M059J (cell line): ENCODE data around the gene SCYGR7. TPM values are rescaled to one million over a fixed set of nuclear protein-coding genes. Genes with fewer than 3 reads are reported as not detected.
"Not testable (repeated sequence)": the region's sequence is repeated elsewhere in the genome, so short reads cannot be mapped to it uniquely, and the experiment has no call there.

Source experiments
- DNase-seq: peaks from one replicate; pipeline ENCODE4 v3.0.0-alpha.2; 2012; ENCODE audit warnings: low read depth
- total RNA-seq: library from RNA; depleted of rRNA; stranded (reverse); fragments of >200 nt; shearing (Covaris generic); gene quantifications from 2 replicates; pipeline ENCODE4 v1.2.3, GENCODE V29; 2014; rRNA removed

The SCYGR7 gene
- not detected in 2 replicates for total RNA-seq

GRCh38 chr2:227728035-227728434, at the start of gene SCYGR7:
TSS of gene SCYGR7 (plus strand) at chr2:227728335. CDS start at chr2:227728335, 0 bp downstream.
- no peak for DNase-seq

DNA sequence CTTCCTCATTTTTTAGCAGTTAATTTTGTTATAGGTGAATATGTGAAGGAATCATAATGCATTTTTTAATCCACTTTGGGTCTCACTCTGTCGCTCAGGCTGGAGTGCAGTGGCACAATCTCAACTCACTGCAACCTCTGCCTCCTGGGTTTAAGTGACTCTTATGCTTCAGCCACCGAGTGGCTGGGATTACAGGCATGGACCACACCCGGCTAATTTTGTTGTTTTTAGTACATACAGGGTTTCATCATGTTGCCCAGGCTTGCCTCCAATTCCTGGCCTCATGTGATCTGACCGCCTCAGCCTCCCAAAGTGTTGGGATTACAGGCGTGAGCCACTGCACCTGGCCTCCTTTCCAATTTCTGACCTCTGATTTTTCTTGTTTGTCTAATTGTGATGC, 43.9 kb upstream of the SCYGR7 start:
- no peak for DNase-seq

GRCh38 chr2:227687189-227687588, 40.9 kb upstream of the SCYGR7 start:
- no peak for DNase-seq

DNA sequence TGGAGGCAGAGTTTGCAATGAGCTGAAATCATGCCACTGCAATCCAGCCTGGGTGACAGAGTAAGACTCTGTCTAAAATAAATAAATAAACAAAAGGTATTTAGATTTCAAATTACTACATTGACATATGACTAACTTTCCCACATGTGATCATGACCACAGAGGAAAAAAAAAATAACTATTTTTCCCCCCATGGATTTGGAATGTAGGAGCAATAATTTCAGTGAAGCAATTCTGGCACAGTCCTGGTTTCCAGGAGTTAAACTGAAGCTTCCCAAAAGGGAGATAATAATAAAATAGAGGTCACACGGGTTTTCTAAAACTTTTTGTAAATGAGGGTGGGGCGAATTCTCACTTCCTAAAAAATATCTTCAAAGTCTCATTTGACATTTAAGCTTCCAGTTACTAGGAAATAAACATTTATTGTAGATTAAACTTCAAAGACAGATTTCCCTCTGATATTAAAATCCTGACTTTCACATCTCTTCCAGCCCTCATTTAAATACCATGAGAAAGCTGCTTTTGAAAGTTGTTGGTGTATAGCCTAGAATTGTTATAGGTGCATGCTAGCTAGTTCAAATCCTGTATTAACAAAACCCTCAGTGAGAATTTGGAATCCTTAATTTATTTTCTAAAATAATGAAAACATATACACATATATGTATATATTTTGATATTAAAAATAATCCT, 31.0 kb upstream of the SCYGR7 start:
- DNase-seq, result no peak

GRCh38 chr2:227701556-227701955, 26.6 kb upstream of the SCYGR7 start:
- no peak for DNase-seq

- DNase-seq, result peak; percentile 75
These were observed 24.8 kb upstream of the SCYGR7 start for GRCh38 chr2:227703280-227703732.

GRCh38 chr2:227703961-227704360, 24.2 kb upstream of the SCYGR7 start:
- peak; percentile 73 for DNase-seq

DNA sequence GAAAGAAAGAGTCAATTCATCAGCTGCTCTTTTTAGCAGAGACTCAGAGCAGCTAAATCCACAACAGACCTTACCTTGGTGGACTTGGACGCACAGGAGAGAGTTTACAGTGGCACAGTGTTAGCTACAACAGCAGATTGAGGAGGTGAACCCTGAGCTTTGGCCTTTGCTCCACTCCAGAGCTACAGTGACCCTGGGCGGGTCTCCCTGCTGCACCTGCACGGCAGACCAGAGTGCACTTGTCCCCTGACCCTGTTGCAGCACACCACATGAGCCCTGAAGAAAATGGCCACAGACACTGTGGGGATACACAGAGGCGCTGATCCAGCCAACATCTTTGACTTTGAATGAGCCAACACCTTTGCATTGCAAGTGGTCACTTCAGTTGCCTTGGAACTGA, 21.3 kb upstream of the SCYGR7 start:
- no peak for DNase-seq

DNA sequence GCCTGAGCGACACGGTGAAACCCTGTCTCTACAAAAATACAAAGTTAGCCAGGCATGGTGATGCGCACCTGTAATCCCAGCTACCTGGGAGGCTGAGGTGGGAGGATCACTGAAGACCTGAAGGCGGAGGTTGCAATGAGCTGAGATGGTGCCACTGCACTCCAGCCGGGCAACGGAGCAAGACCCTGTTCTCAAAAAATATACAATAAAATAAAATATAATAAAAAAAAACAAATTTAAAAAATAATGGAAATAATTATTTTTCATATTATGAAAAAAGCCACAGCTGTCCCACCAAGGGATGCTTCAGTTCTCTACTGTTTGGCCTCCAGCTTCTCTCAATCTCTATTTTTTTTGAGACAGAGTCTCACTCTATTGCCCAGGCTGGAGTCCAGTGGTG, 20.7 kb upstream of the SCYGR7 start:
- DNase-seq, result no peak

GRCh38 chr2:227710986-227711385, 17.1 kb upstream of the SCYGR7 start:
- DNase-seq, result no peak

- DNase-seq, result no peak
These were observed 14.8 kb upstream of the SCYGR7 start for GRCh38 chr2:227713291-227713690.

GRCh38 chr2:227716501-227716900, 11.6 kb upstream of the SCYGR7 start:
- DNase-seq, result no peak

DNA sequence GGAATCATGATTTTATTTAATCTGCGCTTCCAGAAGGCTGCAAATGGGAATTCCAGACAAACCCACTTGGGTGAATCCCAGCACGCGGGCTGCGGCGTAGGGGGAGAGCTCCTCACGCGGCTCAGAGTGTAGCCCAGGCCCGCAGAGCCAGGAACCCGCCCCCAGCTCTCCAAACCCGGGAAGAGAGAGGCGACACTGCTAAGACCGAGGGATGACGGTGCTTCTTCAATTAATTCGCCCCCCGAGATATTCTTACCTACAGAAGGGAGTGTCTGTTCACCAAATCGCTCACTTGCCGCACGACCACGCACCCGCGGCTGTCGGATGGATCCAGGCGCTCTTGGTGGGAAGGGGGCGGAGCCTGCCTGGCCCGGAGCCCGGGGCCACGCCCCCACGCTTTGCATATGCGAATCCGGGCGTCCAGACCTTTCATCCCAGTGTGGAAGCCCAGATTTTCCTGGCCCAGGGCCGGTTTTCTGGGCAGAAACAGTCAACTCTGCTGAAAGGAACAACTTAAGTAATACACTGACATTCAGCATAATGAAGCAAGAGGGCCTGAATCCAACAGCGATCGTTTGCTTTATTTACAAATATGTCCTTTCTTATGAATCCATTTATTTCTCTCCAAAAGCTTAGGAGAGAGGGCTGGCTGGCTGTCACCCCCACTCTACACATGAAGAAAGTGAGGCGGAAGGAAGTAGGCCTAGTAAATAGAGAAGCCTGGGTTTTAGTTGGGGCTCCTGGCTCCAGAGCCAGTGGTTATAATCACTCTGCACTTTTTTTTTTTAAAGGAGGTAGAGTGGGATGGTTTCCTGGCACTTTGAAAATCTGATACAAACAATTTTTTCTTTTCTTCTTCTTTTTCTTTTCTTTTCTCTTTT, 10.2 kb upstream of the SCYGR7 start, which contains the start of gene SLC19A3:
Gene SLC19A3, minus strand, starts transcription at position 342 of the 881 bp plus-strand sequence. CDS start 15,710 bp downstream, outside the sequence.
- DNase-seq, result peak; percentile 66

- no peak for DNase-seq
These were observed 8.5 kb upstream of the SCYGR7 start for GRCh38 chr2:227719641-227720040.

- DNase-seq, result no peak
These were observed 7.5 kb upstream of the SCYGR7 start for GRCh38 chr2:227720680-227721079.

DNA sequence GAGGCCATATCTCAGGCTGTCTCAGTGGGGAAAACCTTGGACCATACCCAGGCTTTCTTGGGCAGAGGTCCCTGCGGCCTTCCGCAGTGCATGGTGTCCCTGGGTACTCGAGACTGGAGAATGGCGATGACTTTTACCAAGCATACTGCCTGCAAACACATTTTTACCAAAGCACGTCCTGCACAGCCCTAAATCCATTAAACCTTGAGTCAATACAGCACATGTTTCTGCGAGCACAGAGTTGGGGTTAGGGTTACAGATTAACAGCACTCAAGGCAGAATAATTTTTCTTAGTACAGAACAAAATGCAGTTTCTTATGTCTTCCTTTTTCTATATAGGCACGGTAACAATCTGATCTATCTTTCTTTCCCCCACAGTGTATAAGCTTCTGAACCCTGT, 5.3 kb upstream of the SCYGR7 start:
- DNase-seq, result not testable (repeated sequence)

GRCh38 chr2:227724394-227725039, 3.6 kb upstream of the SCYGR7 start, which contains the start of gene SCYGR6:
TSS of gene SCYGR6 (minus strand) at chr2:227724757. CDS start at chr2:227724757, 0 bp downstream.
- no peak for DNase-seq

DNA sequence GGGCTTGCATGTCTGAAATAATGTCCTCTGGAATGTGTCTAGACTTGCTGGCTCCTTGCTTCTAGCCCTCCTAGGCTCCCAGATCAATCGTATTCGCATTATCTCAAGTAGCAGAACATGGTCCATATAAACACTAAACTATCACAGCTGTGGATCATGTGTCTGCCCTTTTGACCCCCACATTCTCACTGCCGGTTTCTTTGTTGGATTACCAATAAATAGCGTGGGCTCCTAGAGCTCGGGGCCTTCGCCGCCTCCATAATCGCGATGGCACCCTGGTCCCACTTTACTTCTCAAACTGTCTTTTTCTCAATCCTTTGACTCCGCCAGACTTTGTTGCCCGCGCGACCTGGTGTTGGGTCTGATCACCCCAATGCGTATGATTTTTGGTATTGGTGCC, 11.2 kb downstream of the SCYGR7 start:
- DNase-seq, result no peak

DNA sequence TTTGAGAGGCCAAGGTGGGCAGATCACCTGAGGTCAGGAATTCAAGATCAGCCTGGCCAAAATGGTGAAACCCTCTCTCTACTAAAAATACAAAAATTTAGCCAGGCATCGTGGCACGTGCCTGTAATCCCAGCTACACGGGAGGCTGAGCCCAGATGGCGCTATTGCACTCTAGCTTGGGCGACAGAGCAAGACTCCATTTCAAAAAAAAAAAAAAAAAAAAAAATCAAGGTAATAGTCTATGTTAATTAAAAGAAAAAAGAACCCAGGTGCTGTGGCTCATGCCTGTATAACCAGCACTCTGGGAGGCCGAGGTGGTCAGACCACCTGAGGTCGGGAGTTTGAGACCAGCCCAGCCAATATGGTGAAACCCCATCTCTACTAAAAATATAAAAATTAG, 12.6 kb downstream of the SCYGR7 start:
- DNase-seq, result peak; percentile 14

DNA sequence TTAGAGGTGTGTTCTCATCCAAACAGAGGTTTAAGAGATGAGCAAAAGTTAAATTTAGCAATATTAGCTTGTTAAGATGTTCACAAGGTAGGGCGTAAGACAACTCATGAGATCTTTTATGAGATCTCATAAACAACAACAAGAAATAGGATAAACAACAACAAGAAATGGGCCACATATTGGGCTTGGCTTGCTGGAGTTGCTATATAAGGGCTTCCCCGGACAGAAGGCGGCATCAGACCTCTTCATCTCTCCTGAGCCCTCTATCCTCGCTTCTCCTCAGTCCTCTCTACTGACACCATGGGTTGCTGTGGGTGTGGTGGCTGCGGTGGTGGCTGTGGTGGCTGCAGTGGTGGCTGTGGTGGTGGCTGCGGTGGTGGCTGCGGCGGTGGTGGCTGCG, 17.5 kb downstream of the SCYGR7 start, which contains the start of gene SCYGR8:
Gene SCYGR8, plus strand, starts transcription at position 301 of the 400 bp plus-strand sequence. Its CDS starts 0 bp downstream, at position 301.
- DNase-seq, result no peak

- peak; percentile 21 for DNase-seq
These were observed 19.9 kb downstream of the SCYGR7 start for GRCh38 chr2:227748079-227748478.

- DNase-seq, result not testable (repeated sequence)
These were observed 28.1 kb downstream of the SCYGR7 start for GRCh38 chr2:227756261-227756660.
